Astrocyte of the spinal cord (primary cell): Measurements from ENCODE around the gene ARHGEF16.

Experiments
- DNase-seq: peaks from one replicate; pipeline ENCODE4 v3.0.0; 2011; ENCODE audit warnings: low read depth, low spot score
- H3K4me3 ChIP-seq: 2 replicates; pipeline ENCODE4 v1.5.1; 2011; ENCODE audit warnings: low read depth, mild to moderate bottlenecking, low read length, moderate library complexity
- in situ Hi-C: cut with HindIII; loops from 2 replicates; pipeline ENCODE4 v1.10.0; 2017; ENCODE audit warnings: low sequenced_read_pairs
- TF ChIP-seq, protein P1 (sequence below): IDR thresholded peaks from 2 replicates; pipeline ENCODE4 v1.5.1; 2012; ENCODE audit warnings: low read depth, mild to moderate bottlenecking, low read length, inconsistent platforms

ARHGEF16 gene

DNA sequence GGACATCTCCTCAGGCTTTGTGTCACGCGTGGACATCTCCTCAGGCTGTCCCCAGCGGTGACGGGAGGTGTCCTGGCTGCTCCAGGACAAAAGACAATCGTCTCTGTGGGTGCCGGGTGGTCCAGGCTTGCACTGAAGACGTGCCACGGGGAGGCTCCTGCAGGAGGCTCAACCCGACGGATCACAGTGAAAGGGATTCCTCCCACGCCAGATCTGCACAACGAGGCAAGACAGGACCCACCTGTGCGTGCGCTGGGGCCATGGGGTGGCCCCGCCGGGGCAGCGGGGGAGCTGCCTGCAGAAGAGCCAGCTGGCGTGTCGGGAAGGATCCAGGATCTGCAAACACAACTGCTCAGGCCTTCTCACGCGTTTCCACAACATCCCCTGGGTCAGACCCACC is 18.8 kb upstream of the ARHGEF16 start:
- H3K4me3 ChIP-seq, result no peak overlapping the region
- in situ Hi-C loops, result no loop called here
- TF ChIP-seq, protein P1, sequence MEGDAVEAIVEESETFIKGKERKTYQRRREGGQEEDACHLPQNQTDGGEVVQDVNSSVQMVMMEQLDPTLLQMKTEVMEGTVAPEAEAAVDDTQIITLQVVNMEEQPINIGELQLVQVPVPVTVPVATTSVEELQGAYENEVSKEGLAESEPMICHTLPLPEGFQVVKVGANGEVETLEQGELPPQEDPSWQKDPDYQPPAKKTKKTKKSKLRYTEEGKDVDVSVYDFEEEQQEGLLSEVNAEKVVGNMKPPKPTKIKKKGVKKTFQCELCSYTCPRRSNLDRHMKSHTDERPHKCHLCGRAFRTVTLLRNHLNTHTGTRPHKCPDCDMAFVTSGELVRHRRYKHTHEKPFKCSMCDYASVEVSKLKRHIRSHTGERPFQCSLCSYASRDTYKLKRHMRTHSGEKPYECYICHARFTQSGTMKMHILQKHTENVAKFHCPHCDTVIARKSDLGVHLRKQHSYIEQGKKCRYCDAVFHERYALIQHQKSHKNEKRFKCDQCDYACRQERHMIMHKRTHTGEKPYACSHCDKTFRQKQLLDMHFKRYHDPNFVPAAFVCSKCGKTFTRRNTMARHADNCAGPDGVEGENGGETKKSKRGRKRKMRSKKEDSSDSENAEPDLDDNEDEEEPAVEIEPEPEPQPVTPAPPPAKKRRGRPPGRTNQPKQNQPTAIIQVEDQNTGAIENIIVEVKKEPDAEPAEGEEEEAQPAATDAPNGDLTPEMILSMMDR, result no peak

DNA sequence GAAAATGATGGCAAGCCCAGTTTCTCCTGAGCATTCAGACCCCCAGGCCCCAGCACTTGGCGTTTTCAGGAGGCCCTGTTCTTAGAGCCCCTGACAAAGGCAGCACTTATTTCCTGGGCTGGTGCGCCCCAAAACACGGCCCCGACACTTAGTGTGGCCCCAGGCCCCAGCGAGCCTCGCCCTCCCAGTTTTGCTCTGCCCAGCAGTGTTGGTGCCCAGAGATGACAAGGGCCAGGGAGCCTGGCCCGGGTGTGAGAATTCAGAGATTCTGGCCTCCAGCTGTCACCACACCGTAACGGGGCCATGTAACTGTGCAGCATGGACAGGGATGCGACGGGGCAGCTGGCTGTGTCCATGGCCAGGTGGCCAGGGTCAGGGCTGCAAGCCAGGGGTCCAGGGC is 18.0 kb upstream of the ARHGEF16 start:
- H3K4me3 ChIP-seq, result no peak overlapping the region
- DNase-seq, result no peak
- TF ChIP-seq, protein P1, result no peak
- in situ Hi-C loops, result no loop called here

More for the DNA sequence above, 18.8 kb upstream of the ARHGEF16 start:
- no peak for DNase-seq

DNA sequence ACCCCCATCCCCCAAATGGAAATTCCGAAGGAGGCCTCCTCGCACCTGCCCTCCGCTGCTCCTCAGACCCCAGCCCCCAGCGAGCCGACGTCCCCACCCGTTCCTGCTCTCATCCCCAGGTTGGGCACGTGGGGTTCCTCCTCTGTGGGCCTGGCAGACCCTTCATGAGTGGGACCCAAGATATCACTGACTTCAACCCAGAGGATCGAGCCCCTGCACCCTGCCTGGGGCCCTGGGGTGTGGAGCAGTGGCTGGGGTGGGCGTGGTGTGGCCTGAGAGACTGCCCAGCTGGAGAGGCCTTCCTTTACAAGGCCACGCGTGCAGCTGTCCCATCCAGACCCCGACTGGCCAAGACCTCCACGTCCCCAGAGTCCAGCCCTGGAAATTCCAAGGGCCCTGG is 17.6 kb upstream of the ARHGEF16 start:
- in situ Hi-C loops, result no loop called here
- H3K4me3 ChIP-seq, result no peak overlapping the region
- DNase-seq, result no peak
- TF ChIP-seq, protein P1, result no peak

DNA sequence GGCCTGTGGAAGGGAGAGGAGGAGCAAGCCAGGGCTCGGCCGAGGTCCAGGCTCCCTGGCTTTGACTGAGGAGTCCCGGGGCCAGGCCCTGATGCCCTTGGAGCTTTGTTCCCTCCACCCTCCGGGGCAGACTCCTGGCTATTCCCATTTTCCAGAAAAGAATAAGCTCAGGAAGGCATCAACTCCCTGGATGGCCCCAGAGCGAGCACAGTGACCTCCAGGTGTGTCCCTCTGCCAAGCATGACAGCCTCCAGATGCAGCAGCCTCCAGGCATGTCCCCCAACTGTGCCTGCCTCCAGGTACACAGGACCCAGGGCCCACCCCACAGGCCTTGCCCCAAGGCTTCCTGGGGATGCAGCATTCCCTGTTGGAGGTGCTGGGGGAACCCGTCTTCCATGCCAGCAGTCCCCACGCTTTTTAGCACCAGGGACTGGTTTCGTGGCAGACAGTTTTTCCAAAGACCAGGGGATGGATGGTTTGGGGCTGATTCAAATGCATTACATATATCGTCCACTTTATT is 15.7 kb upstream of the ARHGEF16 start:
- H3K4me3 ChIP-seq, result no peak overlapping the region
- no peak for DNase-seq
- TF ChIP-seq, protein P1, result no peak
- in situ Hi-C loops, result no loop called here

DNA sequence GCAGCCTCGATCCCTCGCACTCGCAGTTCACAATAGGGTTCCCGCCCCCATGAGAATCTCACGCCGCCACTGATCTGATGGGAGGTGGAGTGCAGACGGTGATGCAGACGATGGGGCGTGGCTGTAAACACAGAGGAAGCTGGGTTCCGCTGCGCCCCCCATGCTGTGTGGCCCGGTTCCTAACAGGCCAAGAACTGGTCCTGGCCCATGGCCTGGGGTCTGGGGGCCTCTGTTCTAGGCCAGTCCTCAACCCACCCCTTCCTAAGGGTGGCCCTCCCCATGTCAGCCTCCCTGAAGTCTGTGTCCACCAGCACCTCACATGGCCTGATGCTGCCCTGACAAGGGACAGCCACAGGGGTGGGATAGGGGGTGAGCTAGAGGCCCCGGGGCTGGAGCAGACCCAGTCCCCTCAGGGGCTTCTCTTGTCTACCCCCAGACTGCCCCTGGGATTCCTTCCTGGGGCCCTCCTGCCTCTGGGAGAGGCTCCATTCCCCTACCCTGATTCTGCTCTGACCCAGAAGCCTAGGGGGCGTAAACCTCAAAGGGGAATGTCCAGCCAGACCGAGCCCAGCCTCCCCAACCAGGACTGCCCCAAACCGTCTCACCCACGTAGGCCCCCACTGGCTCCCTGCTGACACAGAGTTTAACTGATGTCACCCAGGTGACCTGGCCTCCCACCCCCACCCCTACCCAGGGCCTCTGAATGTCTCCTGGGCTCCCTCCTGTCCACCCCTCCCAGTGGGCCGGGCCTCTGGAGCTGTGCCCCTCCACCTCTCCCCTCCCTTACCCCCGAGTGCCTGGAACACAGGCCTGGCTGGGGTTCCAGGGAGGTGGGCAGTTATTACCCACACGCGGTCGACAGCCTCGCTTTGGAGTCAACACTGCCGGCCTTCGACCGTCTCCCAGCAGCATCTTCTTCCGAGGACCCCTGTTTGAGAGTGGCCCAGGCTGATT is 14.8 kb upstream of the ARHGEF16 start:
- DNase-seq, result no peak
- TF ChIP-seq, protein P1, result no peak
- no peak overlapping the region for H3K4me3 ChIP-seq
- in situ Hi-C loops, result no loop called here

DNA sequence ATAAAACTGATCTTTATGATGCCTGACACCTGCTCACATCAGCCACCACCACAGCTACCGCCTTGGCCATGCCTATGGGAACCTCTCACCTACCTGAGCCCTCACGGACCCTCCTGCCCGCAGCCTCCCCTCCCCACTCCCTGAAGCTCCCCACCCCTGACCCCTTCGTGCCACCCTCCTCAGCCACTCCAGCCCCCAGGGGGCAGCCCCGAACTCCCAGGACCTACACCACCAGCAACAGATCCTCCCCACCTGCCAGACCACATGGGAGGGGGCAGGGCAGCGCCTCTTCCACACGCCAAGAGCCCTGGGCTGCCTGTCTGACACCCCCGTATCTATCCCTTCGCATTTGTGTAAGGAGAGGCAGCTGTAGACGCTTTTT is 14.2 kb upstream of the ARHGEF16 start:
- H3K4me3 ChIP-seq, result no peak overlapping the region
- TF ChIP-seq, protein P1, result no peak
- DNase-seq, result no peak
- in situ Hi-C loops, result no loop called here
